H1 (cell line): ENCODE data around the gene WDR90. TPM values are rescaled to one million over a fixed set of nuclear protein-coding genes. Genes with fewer than 3 reads are reported as not detected.

Source experiments
- CBX8 ChIP-seq: fragments of 300-800, 300-1000 bp; sonication (generic); IDR thresholded peaks from 2 replicates; pipeline ENCODE4 v1.7.1; 2016; ENCODE audit warnings: low read depth, low read length, borderline replicate concordance
- CEBPB ChIP-seq: IDR thresholded peaks from 2 replicates; pipeline ENCODE4 v1.6.1; 2012; ENCODE audit warnings: low read depth, low read length
- CHD1 ChIP-seq: IDR thresholded peaks from 2 replicates; pipeline ENCODE4 v1.6.1; 2012; ENCODE audit warnings: low read depth, low read length, improper control_type of control experiment
- CHD2 ChIP-seq: IDR thresholded peaks from 2 replicates; pipeline ENCODE4 v1.6.1; 2012; ENCODE audit warnings: low read length, improper control_type of control experiment
- E2F6 ChIP-seq: IDR thresholded peaks from 2 replicates; pipeline ENCODE4 v1.6.1; 2012; ENCODE audit warnings: inconsistent platforms
- JUN ChIP-seq: IDR thresholded peaks from 2 replicates; pipeline ENCODE4 v1.6.1; 2011; ENCODE audit warnings: low read depth, mild to moderate bottlenecking, improper control_type of control experiment, low read length
- JUND ChIP-seq: IDR thresholded peaks from 2 replicates; pipeline ENCODE4 v1.6.1; 2011; ENCODE audit warnings: mild to moderate bottlenecking, improper control_type of control experiment, low read length
- MAFK ChIP-seq: IDR thresholded peaks from 2 replicates; pipeline ENCODE4 v1.6.1; 2012; ENCODE audit warnings: low read depth, mild to moderate bottlenecking, improper control_type of control experiment, low read length
- NANOG ChIP-seq: IDR thresholded peaks from 2 replicates; pipeline ENCODE4 v1.6.1; 2011; ENCODE audit warnings: low read length, low read depth, mild to moderate bottlenecking, inconsistent platforms; ENCODE audit not compliant: insufficient read depth, poor library complexity, severe bottlenecking
- NRF1 ChIP-seq: IDR thresholded peaks from 2 replicates; pipeline ENCODE4 v1.6.1; 2011; ENCODE audit warnings: mild to moderate bottlenecking, low read depth, low read length, improper control_type of control experiment
- POLR2AphosphoS5 ChIP-seq: IDR thresholded peaks from 2 replicates; pipeline ENCODE4 v1.6.1; 2011; ENCODE audit warnings: low read depth, low read length
- RFX5 ChIP-seq: IDR thresholded peaks from 2 replicates; pipeline ENCODE4 v1.6.1; 2011; ENCODE audit warnings: low read depth, low read length, improper control_type of control experiment, borderline replicate concordance
- SAP30 ChIP-seq: fragments of 300-600 bp; sonication (generic); IDR thresholded peaks from 2 replicates; pipeline ENCODE4 v1.7.1; 2012; ENCODE audit warnings: low read length, moderate library complexity, mild to moderate bottlenecking, inconsistent platforms; ENCODE audit not compliant: insufficient read depth, insufficient replicate concordance
- SIN3A ChIP-seq, 2 experiments: IDR thresholded peaks in 1 of 2; conservative IDR thresholded peaks in 1 of 2; 2 replicates each; pipeline ENCODE4 v1.6.1; 2011 to 2012; ENCODE audit warnings: low read length in 2 of 2, improper control_type of control experiment in 1 of 2, low read depth in 1 of 2, mild to moderate bottlenecking in 1 of 2
- SIRT6 ChIP-seq: IDR thresholded peaks from one replicate; pipeline ENCODE4 v1.7.1; 2012; ENCODE audit warnings: low read length, inconsistent platforms
- SP1 ChIP-seq: IDR thresholded peaks from 2 replicates; pipeline ENCODE4 v1.6.1; 2011; ENCODE audit warnings: low read depth, low read length
- SRF ChIP-seq: IDR thresholded peaks from 2 replicates; pipeline ENCODE4 v1.6.1; 2011; ENCODE audit warnings: mild to moderate bottlenecking, low read depth, low read length, moderate library complexity
- SUZ12 ChIP-seq: fragments of 200-600 bp; sonication (generic); IDR thresholded peaks from 2 replicates; pipeline ENCODE4 v1.6.1; 2012; ENCODE audit warnings: mild to moderate bottlenecking, inconsistent platforms, low read length, moderate library complexity, mixed read lengths
- TAF1 ChIP-seq: IDR thresholded peaks from 2 replicates; pipeline ENCODE4 v1.6.1; 2011; ENCODE audit warnings: mild to moderate bottlenecking, low read depth, low read length
- TAF7 ChIP-seq: optimal IDR thresholded peaks from 2 replicates; pipeline ENCODE3; 2011; ENCODE audit warnings: low read depth, mild to moderate bottlenecking, inconsistent platforms, low read length, moderate library complexity, borderline replicate concordance
- USF2 ChIP-seq: IDR thresholded peaks from 2 replicates; pipeline ENCODE4 v1.6.1; 2011; ENCODE audit warnings: low read length, improper control_type of control experiment
- YY1 ChIP-seq: IDR thresholded peaks from 2 replicates; pipeline ENCODE4 v1.6.1; 2011; ENCODE audit warnings: low read depth, mild to moderate bottlenecking, low read length
- ZNF274 ChIP-seq: IDR thresholded peaks from 2 replicates; pipeline ENCODE4 v1.7.0; 2012; ENCODE audit warnings: low read length, borderline replicate concordance; ENCODE audit errors: extremely low read depth
- polyA plus RNA-seq, 7 experiments: library from polyadenylated mRNA; depleted of rRNA in 3 of 7; stranded (reverse) in 5 of 7; unstranded in 2 of 7; fragments of >200 nt in 5 of 7; fragments of 200-250 nt in 2 of 7; gene quantifications; 1 replicate in 5 of 7; 2 replicates in 1 of 7; 4 replicates in 1 of 7; pipeline versions ENCODE4 v1.2.1 to v1.2.3, GENCODE V29; 2011 to 2013; ENCODE audit warnings: missing spikeins in 2 of 7, mixed read lengths in 2 of 7
- total RNA-seq: library from RNA; stranded (reverse); fragmentation: NEBNext Ultra II Directional; extraction: Animal tissue kit (Norgen Biotek cat#: 25700); gene quantifications from 2 replicates; pipeline ENCODE4 v1.2.1, GENCODE V29; 2021

WDR90 gene
- total and polyA plus RNA-seq, 2 of the 8 experiments (the other 6 are each of a cell fraction or from before 2014, with no cell fraction given), result 24.0 to 47.2 TPM

- no peak for TF ChIP-seq SIRT6
- TF ChIP-seq SAP30, result no peak
- TF ChIP-seq SUZ12, result no peak
- TF ChIP-seq MAFK, result no peak
- TF ChIP-seq RFX5, result no peak
- no peak for TF ChIP-seq ZNF274
- peak; percentile 82 for TF ChIP-seq CEBPB
- peak; percentile 48; the same call in 1 of the 2 replicates for TF ChIP-seq SP1
- TF ChIP-seq CHD1, result no peak
- no peak for TF ChIP-seq CHD2
- no peak for TF ChIP-seq JUND
- TF ChIP-seq TAF7, result peak; percentile 80
- peak; percentile 69; the same call in 1 of the 2 replicates for TF ChIP-seq TAF1
- TF ChIP-seq YY1, result peak; percentile 97
- peak; percentile 35 for TF ChIP-seq NANOG
- no peak; the same call in 1 of the 2 replicates for TF ChIP-seq SRF
- TF ChIP-seq E2F6, result no peak; the same call in 1 of the 2 replicates
- peak; percentile 81 to 91; a peak in 2 of 4 replicates for TF ChIP-seq SIN3A (conservative IDR thresholded peaks at IDR 0.05 in 1 of 2, IDR thresholded peaks at IDR 0.05 in 1 of 2; ENCODE audit: low read depth in 1 of 2, low read length in 2 of 2)
- TF ChIP-seq CBX8, result no peak
- TF ChIP-seq NRF1, result no peak
- no peak; the same call in 1 of the 2 replicates for TF ChIP-seq POLR2AphosphoS5
- TF ChIP-seq JUN, result no peak
- TF ChIP-seq USF2, result no peak
Observed at GRCh38 chr16:667780-668518, 18.8 kb downstream of the WDR90 start, which contains the start of gene RHOT2 (continued).
